Ascending aorta (tissue), 2 donors: ENCODE measurements around the gene FASTK. TPM values are rescaled to one million over a fixed set of nuclear protein-coding genes. Genes with fewer than 3 reads are reported as not detected.

Experiments used
- DNase-seq, 2 donors: peaks; one replicate each; pipeline ENCODE4 v3.0.0-alpha.2; 2019; ENCODE audit warnings: low spot score in 2 of 2
- H3K27ac ChIP-seq, 2 donors: fragments of 200-600 bp; sonication (generic); one replicate each; pipeline ENCODE4 v1.5.1; 2016 to 2017; ENCODE audit warnings: mild to moderate bottlenecking in 1 of 2
- H3K27me3 ChIP-seq: fragments of 200-600 bp; sonication (generic); one replicate; pipeline ENCODE4 v1.5.1; 2017
- H3K36me3 ChIP-seq, 2 donors: fragments of 200-600 bp; sonication (generic); one replicate each; pipeline ENCODE4 v1.5.1; 2016
- H3K4me1 ChIP-seq, 2 donors: fragments of 200-600 bp; sonication (generic); one replicate each; pipeline ENCODE4 v1.5.1; 2016 to 2017; ENCODE audit warnings: mild to moderate bottlenecking in 1 of 2
- H3K4me3 ChIP-seq, 2 donors: fragments of 200-600 bp; sonication (generic); one replicate each; pipeline ENCODE4 v1.5.1; 2016 to 2017; ENCODE audit warnings: mild to moderate bottlenecking in 1 of 2
- H3K9me3 ChIP-seq, 2 donors: fragments of 200-600 bp; sonication (generic); one replicate each; pipeline ENCODE4 v1.5.1; 2016
- CTCF ChIP-seq, 3 experiments: fragments of 200-600 bp in 2 of 3; fragments of 450-650 bp in 1 of 3; sonication (generic) in 2 of 3; IDR thresholded peaks; one replicate each; pipeline ENCODE4 v1.5.1; 2016 to 2019; ENCODE audit warnings: antibody characterized with exemption in 3 of 3, mild to moderate bottlenecking in 1 of 3, moderate library complexity in 1 of 3
- intact Hi-C: fragments of 100-400 bp; cut with DNase I; formaldehyde crosslinking; loops from one replicate; pipeline ENCODE4 v1.15.1; 2023
- total RNA-seq: library from RNA; depleted of rRNA; stranded (reverse); fragments of >200 nt; gene quantifications from one replicate; pipeline ENCODE4 v1.1.0, GENCODE V29; 2016

The FASTK gene
- total RNA-seq, 1 donor from 2014 or later: 121 TPM

DNA sequence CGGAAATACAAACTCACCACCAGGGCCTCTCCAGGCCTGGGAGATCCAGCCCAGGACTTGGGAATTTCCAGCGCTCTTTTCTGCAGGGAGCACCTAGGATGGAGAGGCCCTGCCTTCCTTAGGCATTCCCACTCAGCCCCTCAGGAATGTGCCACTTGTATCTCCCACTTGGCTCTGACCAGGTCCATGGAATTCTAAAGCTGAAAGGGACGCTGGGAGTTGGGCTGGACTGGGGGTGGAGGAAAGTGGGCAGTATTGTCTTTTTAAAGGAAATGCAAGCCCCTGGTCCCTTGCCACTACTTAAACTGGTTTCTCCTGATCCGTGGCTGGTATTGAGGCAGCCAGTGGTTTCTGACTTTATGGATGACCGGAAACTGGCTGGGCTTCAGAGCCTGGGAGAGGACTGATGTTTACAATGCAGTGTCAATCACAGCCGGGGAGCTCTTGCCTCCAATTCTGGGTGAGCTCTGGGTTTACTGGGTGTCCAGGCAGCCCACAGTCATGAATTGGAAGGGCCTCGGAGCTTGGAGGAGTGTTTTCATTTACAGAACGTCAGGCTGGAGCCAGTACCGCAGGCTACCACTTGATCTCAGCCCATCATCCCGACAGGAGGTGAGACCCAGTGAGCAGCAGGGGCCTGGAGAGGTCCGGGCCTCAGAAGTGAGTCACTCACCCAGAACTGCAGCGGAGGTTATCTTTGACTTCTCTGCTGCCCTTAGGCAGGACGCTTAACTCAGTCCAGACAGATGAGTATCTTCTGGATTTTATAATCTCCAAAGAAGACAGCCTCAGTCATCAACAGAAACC lies 32.9 kb upstream of the FASTK start:
- Histone ChIP-seq H3K4me1 (peaks cover 0 to 2% of the 10 kb centered on the region in 2 donors), H3K27ac (no peak overlapping the region), H3K9me3 (no peaks in the 10 kb centered on the region), H3K4me3 (no peak overlapping the region), H3K27me3 (no peaks in the 10 kb centered on the region), H3K36me3 (peaks cover 8 to 16% of the 10 kb centered on the region in 2 donors)
- DNase-seq: no peak
- intact Hi-C loops: loop anchor here (5.0 kb wide), 1 partner anchor 101 kb away; no protein-coding TSS in a partner anchor
- TF ChIP-seq CTCF (IDR thresholded peaks at IDR 0.05): no peak

DNA sequence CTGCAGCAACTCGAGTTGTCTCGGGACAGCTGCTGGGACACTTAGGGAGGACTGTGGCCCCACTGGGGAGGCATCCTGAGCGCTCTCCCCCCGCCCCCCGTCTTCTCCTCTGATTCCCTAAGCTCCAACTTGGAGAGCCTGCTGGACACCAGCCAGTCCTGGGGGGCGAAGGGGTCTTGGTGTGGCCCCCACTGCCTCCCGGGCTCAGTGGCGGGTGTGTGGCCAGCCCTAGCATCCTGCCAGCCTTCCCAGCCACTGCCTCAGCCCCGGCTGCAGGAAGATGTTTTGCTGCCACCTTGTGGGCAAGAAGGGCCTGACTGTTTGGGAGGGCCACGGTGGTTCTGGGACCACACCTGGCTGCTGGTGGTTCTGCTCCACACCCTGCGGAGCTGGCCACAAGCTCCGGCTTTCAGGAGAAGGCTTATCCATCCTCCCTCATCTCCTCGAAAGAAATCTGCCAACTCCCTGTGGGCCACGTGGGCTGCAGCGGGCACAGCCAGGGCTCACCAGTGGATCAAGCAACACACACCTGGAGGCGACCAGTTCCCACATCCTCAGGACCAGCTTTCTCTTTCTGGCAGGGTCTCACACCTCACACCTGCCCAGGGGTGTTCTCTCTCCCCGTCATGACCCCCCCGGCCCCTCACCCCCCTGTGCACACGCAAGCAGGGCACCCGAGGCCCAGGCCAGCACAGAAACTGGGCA lies 30.5 kb upstream of the FASTK start:
- no peaks in the 10 kb centered on the region for H3K27me3 ChIP-seq
- peaks cover 0 to 2% of the 10 kb centered on the region in 2 donors for H3K4me1 ChIP-seq
- peak; percentile 69 to 91 (median 90) for TF ChIP-seq CTCF (IDR thresholded peaks at IDR 0.05)
- H3K4me3 ChIP-seq: no peak overlapping the region
- H3K9me3 ChIP-seq: no peaks in the 10 kb centered on the region
- no peak overlapping the region for H3K27ac ChIP-seq
- intact Hi-C loops: loop anchor here (1.0 to 5.0 kb wide), 6 partner anchors 24 to 213 kb away; partner anchors contain the start of gene ABCB8
- H3K36me3 ChIP-seq: peaks cover 0 to 6% of the 10 kb centered on the region in 2 donors
- DNase-seq: peak in 1 of 2 donors; percentile 87

GRCh38 chr7:151110236-151110940 lies 29.8 kb upstream of the FASTK start:
- intact Hi-C loops: loop anchor here (2.0 to 5.0 kb wide), 4 partner anchors 50 to 148 kb away; partner anchors contain the start of gene ABCB8

DNA sequence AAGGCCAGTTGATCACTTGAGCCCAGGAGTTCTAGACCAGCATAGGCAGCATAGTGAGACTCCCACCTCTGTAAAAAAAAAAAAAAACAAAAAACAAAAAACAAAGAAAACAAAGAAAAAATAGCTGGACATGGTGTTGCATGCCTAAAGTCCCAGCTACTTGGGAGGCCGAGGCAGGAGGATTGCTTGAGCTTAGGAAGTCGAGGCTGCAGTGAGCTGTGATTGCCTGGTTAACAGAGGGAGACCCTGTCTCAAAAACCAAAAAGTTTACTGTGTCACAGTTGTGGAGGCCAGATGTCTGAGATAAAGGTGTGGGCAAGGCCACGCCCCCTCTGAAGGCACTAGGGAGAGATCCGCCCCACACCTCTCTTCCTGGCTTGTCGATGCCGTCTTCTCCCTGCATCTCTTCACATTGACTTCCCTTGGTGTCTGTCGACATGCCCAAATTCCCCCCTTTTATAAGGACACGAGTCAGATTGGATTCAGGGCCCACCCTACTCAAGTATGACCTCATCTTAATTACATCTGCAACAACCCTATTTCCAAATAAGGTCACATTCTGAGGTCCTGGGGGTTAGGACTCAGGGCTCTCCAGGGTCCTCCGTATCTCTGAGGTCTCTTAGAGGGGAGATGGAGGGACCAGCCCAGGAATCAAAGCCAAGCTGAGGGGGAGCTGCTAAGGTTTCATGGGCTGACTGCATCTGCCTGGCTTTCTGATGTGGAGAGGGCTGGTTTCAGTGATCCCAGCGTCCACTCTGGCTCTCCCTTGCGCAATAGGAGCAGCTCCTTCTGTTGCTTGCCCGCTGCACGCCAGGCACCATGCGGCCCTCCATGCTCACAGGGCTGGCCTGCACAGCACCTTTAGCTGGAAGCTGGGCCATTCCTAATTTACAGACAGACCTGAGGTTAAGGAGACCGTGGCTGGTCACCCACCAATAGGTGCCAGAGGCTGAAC lies 28.8 kb upstream of the FASTK start:
- Histone ChIP-seq H3K36me3 (peaks cover 0 to 9% of the 10 kb centered on the region in 2 donors), H3K4me1 (no peaks in the 10 kb centered on the region), H3K9me3 (no peaks in the 10 kb centered on the region), H3K27me3 (no peaks in the 10 kb centered on the region), H3K27ac (peak overlapping the region in 1 of 2 donors; percentile 3), H3K4me3 (no peak overlapping the region)
- intact Hi-C loops: loop anchor here (2.0 to 5.0 kb wide), 4 partner anchors 49 to 147 kb away; partner anchors contain the start of gene ABCB8
- no peak for TF ChIP-seq CTCF (IDR thresholded peaks at IDR 0.05)
- DNase-seq: no peak

More at GRCh38 chr7:151110236-151110940, 29.8 kb upstream of the FASTK start:
- H3K27me3 ChIP-seq: no peaks in the 10 kb centered on the region
- no peaks in the 10 kb centered on the region for H3K4me1 ChIP-seq
- H3K27ac ChIP-seq: peak overlapping the region in 1 of 2 donors; percentile 3
- no peak for TF ChIP-seq CTCF (IDR thresholded peaks at IDR 0.05)
- peaks cover 0 to 6% of the 10 kb centered on the region in 2 donors for H3K36me3 ChIP-seq
- no peaks in the 10 kb centered on the region for H3K9me3 ChIP-seq
- DNase-seq: no peak
- H3K4me3 ChIP-seq: no peak overlapping the region
